HEK293 (cell line): Measurements from ENCODE around the gene ZFP36.

Source experiments
- CTCF ChIA-PET: fragments of 350-600 bp; formaldehyde crosslinking; extraction: SDS; loops from one replicate; lab custom pipeline; 2021; ENCODE audit warnings: antibody characterized with exemption; lab: Yijun Ruan, JAX
- POLR2A ChIA-PET: fragments of 300-600 bp; formaldehyde crosslinking; extraction: SDS; loops from one replicate; lab custom pipeline; 2020; ENCODE audit warnings: antibody characterized with exemption, inconsistent platforms; lab: Yijun Ruan, JAX
- H3K27ac ChIP-seq: fragments of 200-500 bp; sonication (Bioruptor generic); 2 replicates; pipeline ENCODE4 v1.5.1; 2014; ENCODE audit warnings: low read depth, low read length, control low read depth, inconsistent platforms; ENCODE audit errors: extremely low read depth
- H3K36me3 ChIP-seq, 2 experiments: fragments of 200-500 bp in 1 of 2; sonication (Bioruptor generic) in 1 of 2; 1 replicate in 1 of 2; 2 replicates in 1 of 2; pipeline ENCODE4 v1.5.1; 2014 to 2017; ENCODE audit warnings: inconsistent platforms in 2 of 2, low read length in 2 of 2; ENCODE audit not compliant: control insufficient read depth in 2 of 2, insufficient read depth in 1 of 2
- H3K4me1 ChIP-seq: fragments of 200-500 bp; sonication (Bioruptor generic); 2 replicates; pipeline ENCODE4 v1.5.1; 2014; ENCODE audit warnings: mild to moderate bottlenecking, low read length, inconsistent platforms; ENCODE audit not compliant: control insufficient read depth, insufficient read depth
- H3K4me3 ChIP-seq: 2 replicates; pipeline ENCODE4 v1.5.1; 2011; ENCODE audit warnings: low read depth, mild to moderate bottlenecking, control low read depth, low read length, moderate library complexity
- H3K9me3 ChIP-seq: fragments of 200-500 bp; sonication (Bioruptor generic); 2 replicates; pipeline ENCODE4 v1.5.1; 2014; ENCODE audit warnings: low read depth, low read length, inconsistent platforms; ENCODE audit not compliant: control insufficient read depth, insufficient read depth
- GLIS2 ChIP-seq: fragments of 450-650 bp; formaldehyde crosslinking; IDR thresholded peaks from 2 replicates; pipeline ENCODE4 v1.5.1; 2016; ENCODE audit warnings: missing biosample characterization, missing genetic modification characterization
- KLF1 ChIP-seq: fragments of 450-650 bp; formaldehyde crosslinking; IDR thresholded peaks from 2 replicates; pipeline ENCODE4 v1.5.1; 2016; ENCODE audit warnings: missing biosample characterization, missing genetic modification characterization
- PATZ1 ChIP-seq: fragments of 450-650 bp; formaldehyde crosslinking; IDR thresholded peaks from 2 replicates; pipeline ENCODE4 v1.5.1; 2016; ENCODE audit warnings: missing biosample characterization, missing genetic modification characterization
- REPIN1 ChIP-seq: fragments of 450-650 bp; formaldehyde crosslinking; IDR thresholded peaks from 2 replicates; pipeline ENCODE4 v1.5.1; 2017; ENCODE audit warnings: missing biosample characterization, missing genetic modification characterization, low read depth
- SETDB1 ChIP-seq: IDR thresholded peaks from one replicate; pipeline ENCODE4 v1.6.1; 2017; ENCODE audit warnings: mild to moderate bottlenecking, low read length, moderate library complexity, mixed read lengths; ENCODE audit not compliant: insufficient read length
- ZBTB26 ChIP-seq: fragments of 450-650 bp; formaldehyde crosslinking; optimal IDR thresholded peaks from 2 replicates; pipeline ENCODE3; 2016; ENCODE audit warnings: missing biosample characterization, mild to moderate bottlenecking, missing genetic modification characterization
- ZFHX2 ChIP-seq: fragments of 450-650 bp; formaldehyde crosslinking; conservative IDR thresholded peaks from 2 replicates; pipeline ENCODE4 v1.5.1; 2016; ENCODE audit warnings: missing biosample characterization, missing genetic modification characterization
- ZNF398 ChIP-seq: fragments of 450-650 bp; formaldehyde crosslinking; IDR thresholded peaks from 2 replicates; pipeline ENCODE4 v1.5.1; 2017; ENCODE audit warnings: missing biosample characterization, missing genetic modification characterization
- ZNF513 ChIP-seq: fragments of 450-650 bp; IDR thresholded peaks from 2 replicates; pipeline ENCODE4 v1.5.1; 2018; ENCODE audit warnings: missing biosample characterization, missing genetic modification characterization
- ZNF549 ChIP-seq: fragments of 450-650 bp; IDR thresholded peaks from 2 replicates; pipeline ENCODE4 v1.5.1; 2018; ENCODE audit warnings: missing biosample characterization, missing genetic modification characterization, mild to moderate bottlenecking, inconsistent platforms, moderate library complexity
- ZNF558 ChIP-seq: fragments of 450-650 bp; formaldehyde crosslinking; IDR thresholded peaks from 2 replicates; pipeline ENCODE4 v1.5.1; 2016; ENCODE audit warnings: missing biosample characterization, missing genetic modification characterization
- ZNF623 ChIP-seq: fragments of 450-650 bp; formaldehyde crosslinking; IDR thresholded peaks from 2 replicates; pipeline ENCODE4 v1.5.1; 2016; ENCODE audit warnings: missing biosample characterization, missing genetic modification characterization
- ZNF629 ChIP-seq: fragments of 450-650 bp; formaldehyde crosslinking; IDR thresholded peaks from 2 replicates; pipeline ENCODE4 v1.5.1; 2017; ENCODE audit warnings: missing biosample characterization, missing genetic modification characterization
- ZNF654 ChIP-seq: fragments of 450-650 bp; formaldehyde crosslinking; IDR thresholded peaks from 2 replicates; pipeline ENCODE4 v1.5.1; 2016; ENCODE audit warnings: low read depth, missing biosample characterization, missing genetic modification characterization
- ZNF670 ChIP-seq: fragments of 450-650 bp; formaldehyde crosslinking; IDR thresholded peaks from 2 replicates; pipeline ENCODE4 v1.5.1; 2016; ENCODE audit warnings: missing biosample characterization, missing genetic modification characterization, low read depth
- ZNF843 ChIP-seq: fragments of 450-650 bp; formaldehyde crosslinking; IDR thresholded peaks from 2 replicates; pipeline ENCODE4 v1.5.1; 2016; ENCODE audit warnings: missing biosample characterization, missing genetic modification characterization
- TF ChIP-seq, protein P1 (sequence below): fragments of 450-650 bp; formaldehyde crosslinking; IDR thresholded peaks from 2 replicates; pipeline ENCODE4 v1.5.1; 2016; ENCODE audit warnings: missing biosample characterization, missing genetic modification characterization
- TF ChIP-seq, protein P2 (sequence below): fragments of 450-650 bp; formaldehyde crosslinking; IDR thresholded peaks from 2 replicates; pipeline ENCODE4 v1.5.1; 2016; ENCODE audit warnings: missing biosample characterization, missing genetic modification characterization
- TF ChIP-seq, protein P3 (sequence below): fragments of 450-650 bp; formaldehyde crosslinking; IDR thresholded peaks from 2 replicates; pipeline ENCODE4 v1.5.1; 2016; ENCODE audit warnings: missing biosample characterization, missing genetic modification characterization

The ZFP36 gene

GRCh38 chr19:39380521-39381502 is 25.8 kb upstream of the ZFP36 start:
- no peak for TF ChIP-seq ZNF843
- TF ChIP-seq REPIN1: no peak
- TF ChIP-seq, protein P1, sequence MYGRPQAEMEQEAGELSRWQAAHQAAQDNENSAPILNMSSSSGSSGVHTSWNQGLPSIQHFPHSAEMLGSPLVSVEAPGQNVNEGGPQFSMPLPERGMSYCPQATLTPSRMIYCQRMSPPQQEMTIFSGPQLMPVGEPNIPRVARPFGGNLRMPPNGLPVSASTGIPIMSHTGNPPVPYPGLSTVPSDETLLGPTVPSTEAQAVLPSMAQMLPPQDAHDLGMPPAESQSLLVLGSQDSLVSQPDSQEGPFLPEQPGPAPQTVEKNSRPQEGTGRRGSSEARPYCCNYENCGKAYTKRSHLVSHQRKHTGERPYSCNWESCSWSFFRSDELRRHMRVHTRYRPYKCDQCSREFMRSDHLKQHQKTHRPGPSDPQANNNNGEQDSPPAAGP: 0 out of 2 replicates have a peak, but pooled peaks have one; percentile 24
- no peak for TF ChIP-seq ZNF513
- no peak for TF ChIP-seq ZNF558 (tag by site-specific recombination)
- TF ChIP-seq KLF1 (tag by site-specific recombination): peak; percentile 42; the same call in 1 of the 2 replicates
- no peak for TF ChIP-seq ZNF549 (tag by site-specific recombination)
- TF ChIP-seq, protein P2, sequence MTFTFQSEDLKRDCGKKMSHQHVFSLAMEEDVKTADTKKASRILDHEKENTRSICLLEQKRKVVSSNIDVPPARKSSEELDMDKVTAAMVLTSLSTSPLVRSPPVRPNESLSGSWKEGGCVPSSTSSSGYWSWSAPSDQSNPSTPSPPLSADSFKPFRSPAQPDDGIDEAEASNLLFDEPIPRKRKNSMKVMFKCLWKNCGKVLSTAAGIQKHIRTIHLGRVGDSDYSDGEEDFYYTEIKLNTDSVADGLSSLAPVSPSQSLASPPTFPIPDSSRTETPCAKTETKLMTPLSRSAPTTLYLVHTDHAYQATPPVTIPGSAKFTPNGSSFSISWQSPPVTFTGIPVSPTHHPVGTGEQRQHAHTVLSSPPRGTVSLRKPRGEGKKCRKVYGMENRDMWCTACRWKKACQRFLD (tag by site-specific recombination): no peak
- TF ChIP-seq ZNF398: peak; percentile 91
- TF ChIP-seq, protein P3, sequence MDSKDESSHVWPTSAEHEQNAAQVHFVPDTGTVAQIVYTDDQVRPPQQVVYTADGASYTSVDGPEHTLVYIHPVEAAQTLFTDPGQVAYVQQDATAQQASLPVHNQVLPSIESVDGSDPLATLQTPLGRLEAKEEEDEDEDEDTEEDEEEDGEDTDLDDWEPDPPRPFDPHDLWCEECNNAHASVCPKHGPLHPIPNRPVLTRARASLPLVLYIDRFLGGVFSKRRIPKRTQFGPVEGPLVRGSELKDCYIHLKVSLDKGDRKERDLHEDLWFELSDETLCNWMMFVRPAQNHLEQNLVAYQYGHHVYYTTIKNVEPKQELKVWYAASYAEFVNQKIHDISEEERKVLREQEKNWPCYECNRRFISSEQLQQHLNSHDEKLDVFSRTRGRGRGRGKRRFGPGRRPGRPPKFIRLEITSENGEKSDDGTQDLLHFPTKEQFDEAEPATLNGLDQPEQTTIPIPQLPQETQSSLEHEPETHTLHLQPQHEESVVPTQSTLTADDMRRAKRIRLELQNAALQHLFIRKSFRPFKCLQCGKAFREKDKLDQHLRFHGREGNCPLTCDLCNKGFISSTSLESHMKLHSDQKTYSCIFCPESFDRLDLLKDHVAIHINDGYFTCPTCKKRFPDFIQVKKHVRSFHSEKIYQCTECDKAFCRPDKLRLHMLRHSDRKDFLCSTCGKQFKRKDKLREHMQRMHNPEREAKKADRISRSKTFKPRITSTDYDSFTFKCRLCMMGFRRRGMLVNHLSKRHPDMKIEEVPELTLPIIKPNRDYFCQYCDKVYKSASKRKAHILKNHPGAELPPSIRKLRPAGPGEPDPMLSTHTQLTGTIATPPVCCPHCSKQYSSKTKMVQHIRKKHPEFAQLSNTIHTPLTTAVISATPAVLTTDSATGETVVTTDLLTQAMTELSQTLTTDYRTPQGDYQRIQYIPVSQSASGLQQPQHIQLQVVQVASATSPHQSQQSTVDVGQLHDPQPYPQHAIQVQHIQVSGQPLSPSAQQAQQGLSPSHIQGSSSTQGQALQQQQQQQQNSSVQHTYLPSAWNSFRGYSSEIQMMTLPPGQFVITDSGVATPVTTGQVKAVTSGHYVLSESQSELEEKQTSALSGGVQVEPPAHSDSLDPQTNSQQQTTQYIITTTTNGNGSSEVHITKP (tag by site-specific recombination): peak; percentile 27; the same call in 1 of the 2 replicates
- TF ChIP-seq ZNF654 (tag by site-specific recombination): no peak
- peak; percentile 47; the same call in 1 of the 2 replicates for TF ChIP-seq ZFHX2 (tag by site-specific recombination)
- TF ChIP-seq GLIS2 (tag by site-specific recombination): 0 out of 2 replicates have a peak, but pooled peaks have one; percentile 22
- peak; percentile 33; the same call in 1 of the 2 replicates for TF ChIP-seq PATZ1
- TF ChIP-seq ZBTB26: peak; percentile 6
- no peak for TF ChIP-seq SETDB1
- TF ChIP-seq ZNF623 (tag by site-specific recombination): 0 out of 2 replicates have a peak, but pooled peaks have one; percentile 16
- peak; percentile 22; the same call in 1 of the 2 replicates for TF ChIP-seq ZNF629 (tag by site-specific recombination)
- no peak for TF ChIP-seq ZNF670 (tag by site-specific recombination)
- Histone ChIP-seq H3K27ac (peak overlapping the region; percentile 36; the same call in 1 of the 2 replicates), H3K9me3 (no peaks in the 10 kb centered on the region), H3K4me1 (peaks cover 6% of the 10 kb centered on the region), H3K36me3 (peaks cover 98 to 100% of the 10 kb centered on the region in 2 experiments), H3K4me3 (no peak overlapping the region)
- CTCF ChIA-PET: interaction anchor here (0.6 to 2.6 kb wide), 2 partner anchors 17 to 411 kb away, joined by 3 to 22 read pairs; no protein-coding TSS in a partner anchor
- POLR2A ChIA-PET: interaction anchor here (0.5 to 1.6 kb wide), 2 partner anchors 10 to 38 kb away, joined by 3 to 7 read pairs; partner anchors contain the start of genes MED29 and PAF1
